H1 (cell line): ENCODE results near the gene BCAS3. TPM values are rescaled to one million over a fixed set of nuclear protein-coding genes. Genes with fewer than 3 reads are reported as not detected.

ENCODE experiments used
- ATF2 ChIP-seq: IDR thresholded peaks from 2 replicates; pipeline ENCODE4 v1.6.1; 2012; ENCODE audit warnings: low read length, inconsistent platforms
- polyA plus RNA-seq, 7 experiments: library from polyadenylated mRNA; depleted of rRNA in 3 of 7; stranded (reverse) in 5 of 7; unstranded in 2 of 7; fragments of >200 nt in 5 of 7; fragments of 200-250 nt in 2 of 7; gene quantifications; 1 replicate in 5 of 7; 2 replicates in 1 of 7; 4 replicates in 1 of 7; pipeline versions ENCODE4 v1.2.1 to v1.2.3, GENCODE V29; 2011 to 2013; ENCODE audit warnings: missing spikeins in 2 of 7, mixed read lengths in 2 of 7
- total RNA-seq: library from RNA; stranded (reverse); fragmentation: NEBNext Ultra II Directional; extraction: Animal tissue kit (Norgen Biotek cat#: 25700); gene quantifications from 2 replicates; pipeline ENCODE4 v1.2.1, GENCODE V29; 2021

BCAS3 gene
- total and polyA plus RNA-seq, 2 of the 8 experiments (the other 6 are each of a cell fraction or from before 2014, with no cell fraction given) = 9.9 to 13.3 TPM

GRCh38 chr17:61221597-61222471 lies 544.2 kb downstream of the BCAS3 start (continued):
- TF ChIP-seq ATF2 = no peak
